Aorta (tissue), 5 donors: ENCODE data around the gene RFTN1. TPM values are rescaled to one million over a fixed set of nuclear protein-coding genes. Genes with fewer than 3 reads are reported as not detected.
A peak's percentile ranks its signal among the peaks of the same experiment; 100 is the strongest.

Experiments used
- ATAC-seq: fragments of 200-7000 bp; cut with Tn5 transposase; one replicate; pipeline ENCODE4 v1.9.1; 2022; ENCODE audit warnings: moderate library complexity; ENCODE audit not compliant: low FRiP score
- DNase-seq, 2 donors: peaks; one replicate each; pipeline ENCODE4 v3.0.0-alpha.2; 2020
- H3K27ac ChIP-seq, 2 donors: one replicate each; pipeline ENCODE4 v1.5.1; 2013; ENCODE audit warnings: low read length in 2 of 2, mild to moderate bottlenecking in 2 of 2, moderate library complexity in 2 of 2, control low read depth in 1 of 2, inconsistent platforms in 1 of 2, low read depth in 1 of 2
- H3K27me3 ChIP-seq, 2 donors: one replicate each; pipeline ENCODE4 v1.6.1; 2013; ENCODE audit warnings: control low read depth in 1 of 2, low read length in 1 of 2, mild to moderate bottlenecking in 1 of 2, moderate library complexity in 1 of 2; ENCODE audit not compliant: insufficient read depth in 2 of 2, control insufficient read depth in 1 of 2
- H3K36me3 ChIP-seq, 2 donors: one replicate each; pipeline ENCODE4 v1.6.1; 2013; ENCODE audit warnings: control low read depth in 1 of 2, low read length in 1 of 2, mild to moderate bottlenecking in 1 of 2; ENCODE audit not compliant: insufficient read depth in 2 of 2, control insufficient read depth in 1 of 2
- H3K4me1 ChIP-seq, 2 donors: one replicate each; pipeline ENCODE4 v1.6.1; 2013; ENCODE audit warnings: low read length in 2 of 2, control low read depth in 1 of 2, mild to moderate bottlenecking in 1 of 2, moderate library complexity in 1 of 2; ENCODE audit not compliant: insufficient read depth in 2 of 2, control insufficient read depth in 1 of 2
- H3K4me3 ChIP-seq, 2 donors: one replicate each; pipeline ENCODE4 v1.5.1; 2013; ENCODE audit warnings: low read length in 2 of 2, control low read depth in 1 of 2, mild to moderate bottlenecking in 1 of 2
- H3K9me3 ChIP-seq: one replicate; pipeline ENCODE4 v1.6.1; 2013; ENCODE audit warnings: mild to moderate bottlenecking, low read length; ENCODE audit not compliant: control insufficient read depth
- WGBS, 2 donors: extraction: QIAGEN DNeasy Blood & Tissue Kit; methylation state at CpG; one replicate each; pipeline ENCODE4 v1.1.7; 2013; 5-methylcytosine and 5-hydroxymethylcytosine counted together
- intact Hi-C, 2 donors: fragments of 100-400 bp; cut with DNase I; formaldehyde crosslinking; loops; one replicate each; pipeline versions ENCODE4 v1.14.2 to v1.15.0; 2022
- polyA plus RNA-seq, 2 donors: library from polyadenylated mRNA; stranded (reverse); fragments of 200-250 nt; gene quantifications; one replicate each; pipeline ENCODE4 v1.2.3, GENCODE V29; 2013
- total RNA-seq, 2 donors: library from RNA; stranded (reverse); fragmentation: NEBNext Ultra II Directional; extraction: Animal tissue kit (Norgen Biotek cat#: 25700); gene quantifications; one replicate each; pipeline ENCODE4 v1.2.1, GENCODE V29; 2021
- donor health status: healthy with polysubstance abuse.
- donor health status: Bipolar disorder and iron deficiency.
- donor health status: DM: no; HTN: no; CAD: no.
- donor health status: DM: no; HTN: no; CAD: no.
- donor health status: DM: yes; HTN: yes; CAD: no.

RFTN1 gene
- total and polyA plus RNA-seq, 4 donors, result 12.7 to 119 (median 59.4) TPM

- DNase-seq (no peak), ATAC-seq (no peak)
- peaks cover 0 to 4% of the 10 kb centered on the region in 2 donors for H3K4me1 ChIP-seq
- no peak overlapping the region for H3K4me3 ChIP-seq
- H3K27me3 ChIP-seq, result no peaks in the 10 kb centered on the region
- intact Hi-C loops, result loop anchor here in 1 of 2 donors (1.0 kb wide), 1 partner anchor 12 kb away; no protein-coding TSS in a partner anchor
- H3K27ac ChIP-seq, result no peak overlapping the region
- peaks cover 4% of the 10 kb centered on the region in 2 donors for H3K36me3 ChIP-seq
- WGBS, 2 donors, result 3 to 6% methylated on average over 3 of the region's 3 CpGs
- H3K9me3 ChIP-seq, result no peaks in the 10 kb centered on the region
These were observed 32.0 kb downstream of the RFTN1 start for GRCh38 chr3:16481546-16481897.

- H3K27ac ChIP-seq, result no peak overlapping the region
- H3K9me3 ChIP-seq, result no peaks in the 10 kb centered on the region
- intact Hi-C loops, result loop anchor here in 1 of 2 donors (1.0 kb wide), 1 partner anchor 12 kb away; no protein-coding TSS in a partner anchor
- H3K36me3 ChIP-seq, result peaks cover 4% of the 10 kb centered on the region in 2 donors
- peaks cover 0 to 4% of the 10 kb centered on the region in 2 donors for H3K4me1 ChIP-seq
- no peaks in the 10 kb centered on the region for H3K27me3 ChIP-seq
- no peak for ATAC-seq
- no peak overlapping the region for H3K4me3 ChIP-seq
- WGBS, 2 donors, result 31 to 39% methylated on average over 5 of the region's 5 CpGs
- DNase-seq, result no peak
These were observed 32.5 kb downstream of the RFTN1 start for GRCh38 chr3:16480861-16481545.

- peaks cover 0 to 4% of the 10 kb centered on the region in 2 donors for H3K4me1 ChIP-seq
- DNase-seq, result no peak
- H3K4me3 ChIP-seq, result no peak overlapping the region
- peaks cover 4% of the 10 kb centered on the region in 2 donors for H3K36me3 ChIP-seq
- 95 to 98% methylated on average over 2 of the region's 2 CpGs for WGBS, 2 donors
- intact Hi-C loops, result no loop called here
- no peaks in the 10 kb centered on the region for H3K9me3 ChIP-seq
- no peak for ATAC-seq
- no peak overlapping the region for H3K27ac ChIP-seq
- no peaks in the 10 kb centered on the region for H3K27me3 ChIP-seq
These were observed 35.0 kb downstream of the RFTN1 start for GRCh38 chr3:16478516-16478915.

- Histone ChIP-seq H3K4me1 (peaks cover 0 to 4% of the 10 kb centered on the region in 2 donors), H3K36me3 (peaks cover 4% of the 10 kb centered on the region in 2 donors), H3K4me3 (no peak overlapping the region), H3K27me3 (no peaks in the 10 kb centered on the region), H3K27ac (no peak overlapping the region), H3K9me3 (no peaks in the 10 kb centered on the region)
- intact Hi-C loops, result no loop called here
- 95 to 98% methylated on average over 3 of the region's 3 CpGs for WGBS, 2 donors
- DNase-seq, result no peak
- no peak for ATAC-seq
These were observed 36.0 kb downstream of the RFTN1 start for GRCh38 chr3:16477521-16477920.

GRCh38 chr3:16477056-16477455 lies 36.4 kb downstream of the RFTN1 start:
- ATAC-seq, result no peak
- no peaks in the 10 kb centered on the region for H3K27me3 ChIP-seq
- no peaks in the 10 kb centered on the region for H3K9me3 ChIP-seq
- intact Hi-C loops, result no loop called here
- H3K36me3 ChIP-seq, result peaks cover 4 to 6% of the 10 kb centered on the region in 2 donors
- peaks cover 0 to 2% of the 10 kb centered on the region in 2 donors for H3K4me1 ChIP-seq
- no peak overlapping the region for H3K27ac ChIP-seq
- H3K4me3 ChIP-seq, result no peak overlapping the region
- no peak for DNase-seq

DNA sequence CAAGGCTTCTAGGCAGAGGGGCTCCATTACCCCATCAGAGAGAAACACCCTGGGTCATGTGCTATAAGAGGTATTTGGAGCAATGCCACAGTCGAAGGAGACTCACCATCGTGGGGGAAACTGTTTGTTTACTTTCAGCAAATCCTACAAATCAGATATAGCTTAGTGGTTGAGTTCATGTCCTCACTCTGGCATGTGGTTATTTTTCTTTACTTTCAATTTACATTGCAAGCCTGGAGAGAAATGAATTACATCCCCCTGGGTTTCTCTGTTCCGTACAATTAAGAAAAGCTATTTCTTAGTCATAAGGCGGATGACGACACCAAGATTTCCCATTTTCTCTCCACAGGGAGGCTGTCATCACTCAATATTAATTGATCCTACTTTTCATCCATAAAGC lies 36.9 kb downstream of the RFTN1 start:
- no peak overlapping the region for H3K4me3 ChIP-seq
- DNase-seq (no peak), ATAC-seq (no peak)
- H3K27me3 ChIP-seq, result no peaks in the 10 kb centered on the region
- H3K27ac ChIP-seq, result no peak overlapping the region
- intact Hi-C loops, result no loop called here
- peaks cover 0 to 2% of the 10 kb centered on the region in 2 donors for H3K4me1 ChIP-seq
- peaks cover 4 to 8% of the 10 kb centered on the region in 2 donors for H3K36me3 ChIP-seq
- H3K9me3 ChIP-seq, result no peaks in the 10 kb centered on the region
- 61 to 62% methylated on average over 5 of the region's 5 CpGs for WGBS, 2 donors

DNA sequence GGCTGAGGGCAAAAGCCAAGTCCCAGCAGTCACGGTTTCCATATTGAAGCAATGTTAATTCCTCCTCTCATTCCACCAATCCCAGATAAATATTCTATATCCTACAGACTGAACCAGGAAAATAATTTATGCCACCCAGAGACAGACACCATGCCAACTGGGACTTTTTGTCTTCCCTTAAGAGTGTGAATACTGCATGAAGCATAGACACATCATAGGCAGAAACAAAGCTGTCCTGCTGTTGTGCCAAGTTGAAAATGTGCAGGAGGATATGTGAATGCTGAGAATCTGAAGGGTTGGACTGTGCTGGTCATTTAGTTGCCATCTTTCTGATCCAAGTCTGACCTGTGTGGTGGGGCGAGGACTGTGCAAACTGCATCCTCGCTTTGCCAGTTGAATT lies 37.7 kb downstream of the RFTN1 start:
- peaks cover 0 to 2% of the 10 kb centered on the region in 2 donors for H3K4me1 ChIP-seq
- H3K27ac ChIP-seq, result no peak overlapping the region
- WGBS, 2 donors, result 95 to 98% methylated on average over 3 of the region's 3 CpGs
- no peaks in the 10 kb centered on the region for H3K27me3 ChIP-seq
- H3K36me3 ChIP-seq, result peaks cover 4 to 8% of the 10 kb centered on the region in 2 donors
- intact Hi-C loops, result no loop called here
- DNase-seq, result no peak
- no peaks in the 10 kb centered on the region for H3K9me3 ChIP-seq
- no peak overlapping the region for H3K4me3 ChIP-seq
- no peak for ATAC-seq

- Histone ChIP-seq H3K36me3 (peaks cover 4 to 10% of the 10 kb centered on the region in 2 donors), H3K9me3 (no peaks in the 10 kb centered on the region), H3K27me3 (no peaks in the 10 kb centered on the region), H3K27ac (no peak overlapping the region), H3K4me1 (peaks cover 0 to 2% of the 10 kb centered on the region in 2 donors), H3K4me3 (no peak overlapping the region)
- intact Hi-C loops, result no loop called here
- ATAC-seq, result no peak
- no peak for DNase-seq
- 87% methylated on average over 7 of the region's 7 CpGs for WGBS, 2 donors
These were observed 38.6 kb downstream of the RFTN1 start for GRCh38 chr3:16474920-16475319.

DNA sequence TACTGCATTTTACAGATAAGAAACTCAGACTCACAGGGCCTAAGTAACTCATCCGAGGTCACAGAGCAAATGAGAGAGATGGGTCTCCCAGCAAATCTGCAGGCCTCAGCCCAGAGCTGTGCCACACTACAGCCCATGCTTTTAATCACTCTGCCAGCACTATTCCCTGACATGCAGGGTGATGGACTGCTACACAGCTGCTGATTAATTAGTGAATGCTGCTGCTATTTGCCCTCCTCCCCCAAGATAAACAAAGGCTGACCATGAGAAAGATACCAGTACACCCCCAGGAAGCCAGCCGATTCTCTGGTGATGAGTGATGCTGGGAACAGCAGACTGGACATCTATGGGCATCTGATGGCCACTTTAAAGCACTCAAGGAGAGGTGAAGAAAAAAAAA lies 39.3 kb downstream of the RFTN1 start:
- Histone ChIP-seq H3K27ac (peak overlapping the region in 1 of 2 donors; percentile 30), H3K27me3 (no peaks in the 10 kb centered on the region), H3K4me1 (peaks cover 0 to 3% of the 10 kb centered on the region in 2 donors), H3K36me3 (peaks cover 0 to 6% of the 10 kb centered on the region in 2 donors), H3K4me3 (no peak overlapping the region), H3K9me3 (no peaks in the 10 kb centered on the region)
- DNase-seq (no peak), ATAC-seq (no peak)
- intact Hi-C loops, result no loop called here
- WGBS, 2 donors, result 75 to 77% methylated on average over 2 of the region's 2 CpGs
